HepG2 (cell line): ENCODE data around the gene KCNQ2. TPM values are rescaled to one million over a fixed set of nuclear protein-coding genes. Genes with fewer than 3 reads are reported as not detected.

Experiments
- ATAC-seq: fragments of 200-7000 bp; cut with Tn5 transposase; 3 replicates; pipeline ENCODE4 v1.9.1; 2020; ENCODE audit warnings: mild to moderate bottlenecking, moderate library complexity
- BruUV-seq: library from RNA; stranded (reverse); fragments of 400-500 nt; replicated peaks from 2 replicates; lab custom pipeline; 2021; lab: Mats Ljungman, UMichigan
- CTCF ChIA-PET: fragments of 300-600 bp; formaldehyde crosslinking; extraction: SDS; loops from one replicate; lab custom pipeline; 2021; ENCODE audit warnings: low total read pairs, inconsistent platforms, low intra/inter-chr PET ratio; lab: Yijun Ruan, JAX
- POLR2A ChIA-PET: fragments of 350-600 bp; sonication (Branson Sonifier 250); formaldehyde crosslinking; loops from one replicate; lab custom pipeline; 2020; ENCODE audit warnings: antibody characterized with exemption, inconsistent platforms; lab: Yijun Ruan, JAX
- DNase-seq: peaks from one replicate; pipeline ENCODE4 v3.0.0-alpha.2; 2015; ENCODE audit warnings: low spot score
- FAIRE-seq: peaks from 3 replicates; lab custom pipeline; 2011; peaks lifted over from hg19 to GRCh38; lab: Jason Lieb, UNC
- H2AFZ ChIP-seq: one replicate; pipeline ENCODE4 v1.6.1; 2011; ENCODE audit warnings: low read length, inconsistent platforms
- H3K27ac ChIP-seq: fragments of 300-600 bp; 3 replicates; pipeline ENCODE4 v1.8.0; 2011; ENCODE audit warnings: mixed run types, mild to moderate bottlenecking, mixed read lengths, low read length, inconsistent platforms; ENCODE audit not compliant: insufficient read depth; ENCODE audit errors: extremely low read length
- H3K27me3 ChIP-seq, 2 experiments: fragments of 200-600 bp in 1 of 2; 2 replicates in 1 of 2; 3 replicates in 1 of 2; pipeline versions ENCODE4 v1.6.0 to v1.8.0; 2011; ENCODE audit warnings: low read length in 2 of 2, mild to moderate bottlenecking in 2 of 2, moderate library complexity in 2 of 2, inconsistent platforms in 1 of 2; ENCODE audit not compliant: insufficient read depth in 2 of 2, control insufficient read depth in 1 of 2
- H3K36me3 ChIP-seq, 2 experiments: fragments of 200-600 bp in 1 of 2; replicated peaks in 1 of 2; 2 replicates in 1 of 2; 3 replicates in 1 of 2; pipeline versions ENCODE4 v1.5.1 to v1.8.0; 2011; ENCODE audit warnings: low read length in 2 of 2, inconsistent platforms in 1 of 2; ENCODE audit not compliant: insufficient read depth in 2 of 2, control insufficient read depth in 1 of 2
- H3K4me1 ChIP-seq: 2 replicates; pipeline ENCODE4 v1.5.1; 2012; ENCODE audit warnings: low read length, inconsistent platforms; ENCODE audit not compliant: insufficient read depth
- H3K4me2 ChIP-seq: 2 replicates; pipeline ENCODE4 v1.6.0; 2011; ENCODE audit warnings: low read depth, low read length, inconsistent platforms
- H3K4me3 ChIP-seq, 3 experiments: fragments of 200-600 bp in 1 of 3; sonication (generic), shearing (Covaris generic) in 1 of 3; replicated peaks in 1 of 3; 2 replicates each; pipeline ENCODE4 v1.5.1; 2011 to 2016; ENCODE audit warnings: low read length in 3 of 3, inconsistent platforms in 2 of 3, low read depth in 2 of 3, mild to moderate bottlenecking in 2 of 3, control low read depth in 1 of 3, mixed read lengths in 1 of 3; ENCODE audit not compliant: insufficient read depth in 1 of 3
- H3K79me2 ChIP-seq: one replicate; pipeline ENCODE4 v1.6.1; 2011; ENCODE audit warnings: low read length, inconsistent platforms; ENCODE audit not compliant: insufficient read depth
- H3K9ac ChIP-seq: 2 replicates; pipeline ENCODE4 v1.6.0; 2011; ENCODE audit warnings: mild to moderate bottlenecking, low read depth, low read length, inconsistent platforms; ENCODE audit not compliant: insufficient read depth
- H3K9me3 ChIP-seq: 2 replicates; pipeline ENCODE4 v1.5.1; 2012; ENCODE audit warnings: mild to moderate bottlenecking, low read length
- H4K20me1 ChIP-seq: 2 replicates; pipeline ENCODE4 v1.6.0; 2011; ENCODE audit warnings: inconsistent platforms, mild to moderate bottlenecking, low read length, moderate library complexity; ENCODE audit not compliant: insufficient read depth
- DPF2 ChIP-seq: sonication (generic); formaldehyde crosslinking; IDR thresholded peaks from 2 replicates; pipeline ENCODE4 v1.4.0; 2020; ENCODE audit warnings: mild to moderate bottlenecking, low read depth, missing genetic modification reagents, borderline replicate concordance
- ELF4 ChIP-seq: sonication (generic); formaldehyde crosslinking; IDR thresholded peaks from 2 replicates; pipeline ENCODE4 v1.5.0; 2020; ENCODE audit warnings: missing genetic modification reagents, mild to moderate bottlenecking, moderate library complexity, borderline replicate concordance
- NFRKB ChIP-seq: fragments of 450-650 bp; IDR thresholded peaks from 2 replicates; pipeline ENCODE4 v1.6.1; 2017
- ZNF484 ChIP-seq: sonication (generic); formaldehyde crosslinking; IDR thresholded peaks from 2 replicates; pipeline ENCODE4 v1.5.1; 2020; ENCODE audit warnings: mild to moderate bottlenecking, low read depth, missing genetic modification reagents, borderline replicate concordance
- ZNF891 ChIP-seq: sonication (generic); formaldehyde crosslinking; IDR thresholded peaks from 2 replicates; pipeline ENCODE4 v1.5.0; 2020; ENCODE audit warnings: mild to moderate bottlenecking, missing genetic modification reagents
- WGBS: methylation state at CpG from one replicate; pipeline ENCODE4 v1.1.6; 2017; ENCODE audit warnings: low lambda C conversion rate; 5-methylcytosine and 5-hydroxymethylcytosine counted together
- in situ Hi-C: cut with HindIII; loops from 2 replicates; pipeline ENCODE4 v1.10.0; 2017; ENCODE audit warnings: low pct_unique_long_range_greater_than_20kb; ENCODE audit not compliant: extremely low pct_ligation_motif_present
- intact Hi-C: fragments of 100-400 bp; cut with micrococcal nuclease; formaldehyde crosslinking; loops from one replicate; pipeline ENCODE4 v1.10.0; 2022; ENCODE audit not compliant: unreplicated experiment
- polyA plus RNA-seq, 8 experiments: library from polyadenylated mRNA; depleted of rRNA in 3 of 8; stranded (reverse) in 7 of 8; unstranded in 1 of 8; fragments of >200 nt; fragmentation: Illumina TruSeq in 4 of 8; extraction: Trizol in 4 of 8; gene quantifications; 2 replicates each; pipeline versions ENCODE4 v1.2.1 to v1.2.3, GENCODE V29; 2011 to 2016; ENCODE audit warnings: low read depth in 4 of 8, missing spikeins in 1 of 8, mixed read lengths in 1 of 8; ENCODE audit not compliant: insufficient read depth in 1 of 8
- total RNA-seq, 5 experiments: library from RNA; depleted of rRNA; stranded (reverse); fragments of >200 nt; fragmentation: Illumina TruSeq; extraction: Trizol; gene quantifications; 2 replicates each; pipeline ENCODE4 v1.2.3, GENCODE V29; 2016; ENCODE audit warnings: low read depth in 1 of 5
- TF ChIP-seq, protein P1 (sequence below): sonication (generic); formaldehyde crosslinking; IDR thresholded peaks from 2 replicates; pipeline ENCODE4 v1.4.0; 2020; ENCODE audit warnings: mild to moderate bottlenecking, missing genetic modification reagents
- TF ChIP-seq, protein P2 (sequence below): sonication (generic); formaldehyde crosslinking; IDR thresholded peaks from 2 replicates; pipeline ENCODE4 v1.4.0; 2020; ENCODE audit warnings: mild to moderate bottlenecking, missing genetic modification reagents

Gene KCNQ2
- total and polyA plus RNA-seq, 2 of the 13 experiments (the other 11 are each of a cell fraction or from before 2014, with no cell fraction given), result not detected

DNA sequence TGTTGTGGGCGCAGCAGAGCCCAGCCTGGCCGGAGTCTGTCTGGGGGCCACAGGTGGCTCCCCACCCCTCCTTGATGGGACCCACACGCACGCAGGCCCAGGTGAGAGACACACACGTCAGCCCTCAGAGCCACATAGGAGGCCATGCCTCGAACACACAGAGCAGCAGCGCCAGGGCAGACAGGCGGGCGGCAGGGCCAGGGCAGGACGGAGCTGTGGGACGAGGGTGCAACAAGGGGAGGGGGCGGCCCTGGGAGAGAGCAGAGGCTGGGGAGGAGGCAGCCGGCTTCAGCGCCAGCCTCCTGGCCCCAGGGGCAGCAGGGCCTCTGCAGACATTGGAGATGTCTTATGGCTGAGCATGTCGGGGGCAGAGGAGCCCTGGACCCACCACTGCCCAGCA lies 42.5 kb downstream of the KCNQ2 start:
- POLR2A ChIA-PET, result no interaction called here
- in situ Hi-C loops, result no loop called here

More for the DNA sequence above, 42.5 kb downstream of the KCNQ2 start:
- intact Hi-C loops, result no loop called here
- Histone ChIP-seq H3K27ac (no peak overlapping the region), H2AFZ (no peak overlapping the region), H3K9me3 (no peaks in the 10 kb centered on the region), H3K4me2 (no peak overlapping the region), H3K4me1 (no peaks in the 10 kb centered on the region), H3K27me3 (peaks cover 24 to 64% of the 10 kb centered on the region in 2 experiments), H3K4me3 (no peak overlapping the region), H3K36me3 (no peaks in the 10 kb centered on the region), H3K9ac (no peak overlapping the region), H3K79me2 (no peaks in the 10 kb centered on the region)
- WGBS, result 18% methylated on average over 11 of the region's 15 CpGs
- CTCF ChIA-PET, result no interaction called here
- FAIRE-seq (no peak), ATAC-seq (no peak)
- BruUV-seq, result no TSS peak
- TF ChIP-seq, protein P1, sequence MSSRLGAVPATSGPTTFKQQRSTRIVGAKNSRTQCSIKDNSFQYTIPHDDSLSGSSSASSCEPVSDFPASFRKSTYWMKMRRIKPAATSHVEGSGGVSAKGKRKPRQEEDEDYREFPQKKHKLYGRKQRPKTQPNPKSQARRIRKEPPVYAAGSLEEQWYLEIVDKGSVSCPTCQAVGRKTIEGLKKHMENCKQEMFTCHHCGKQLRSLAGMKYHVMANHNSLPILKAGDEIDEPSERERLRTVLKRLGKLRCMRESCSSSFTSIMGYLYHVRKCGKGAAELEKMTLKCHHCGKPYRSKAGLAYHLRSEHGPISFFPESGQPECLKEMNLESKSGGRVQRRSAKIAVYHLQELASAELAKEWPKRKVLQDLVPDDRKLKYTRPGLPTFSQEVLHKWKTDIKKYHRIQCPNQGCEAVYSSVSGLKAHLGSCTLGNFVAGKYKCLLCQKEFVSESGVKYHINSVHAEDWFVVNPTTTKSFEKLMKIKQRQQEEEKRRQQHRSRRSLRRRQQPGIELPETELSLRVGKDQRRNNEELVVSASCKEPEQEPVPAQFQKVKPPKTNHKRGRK (CRISPR knock-in tag), result no peak
- no peak for TF ChIP-seq DPF2 (CRISPR knock-in tag)
- TF ChIP-seq, protein P2, sequence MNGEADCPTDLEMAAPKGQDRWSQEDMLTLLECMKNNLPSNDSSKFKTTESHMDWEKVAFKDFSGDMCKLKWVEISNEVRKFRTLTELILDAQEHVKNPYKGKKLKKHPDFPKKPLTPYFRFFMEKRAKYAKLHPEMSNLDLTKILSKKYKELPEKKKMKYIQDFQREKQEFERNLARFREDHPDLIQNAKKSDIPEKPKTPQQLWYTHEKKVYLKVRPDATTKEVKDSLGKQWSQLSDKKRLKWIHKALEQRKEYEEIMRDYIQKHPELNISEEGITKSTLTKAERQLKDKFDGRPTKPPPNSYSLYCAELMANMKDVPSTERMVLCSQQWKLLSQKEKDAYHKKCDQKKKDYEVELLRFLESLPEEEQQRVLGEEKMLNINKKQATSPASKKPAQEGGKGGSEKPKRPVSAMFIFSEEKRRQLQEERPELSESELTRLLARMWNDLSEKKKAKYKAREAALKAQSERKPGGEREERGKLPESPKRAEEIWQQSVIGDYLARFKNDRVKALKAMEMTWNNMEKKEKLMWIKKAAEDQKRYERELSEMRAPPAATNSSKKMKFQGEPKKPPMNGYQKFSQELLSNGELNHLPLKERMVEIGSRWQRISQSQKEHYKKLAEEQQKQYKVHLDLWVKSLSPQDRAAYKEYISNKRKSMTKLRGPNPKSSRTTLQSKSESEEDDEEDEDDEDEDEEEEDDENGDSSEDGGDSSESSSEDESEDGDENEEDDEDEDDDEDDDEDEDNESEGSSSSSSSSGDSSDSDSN (CRISPR knock-in tag), result no peak
- no peak for TF ChIP-seq ZNF484
- no peak for TF ChIP-seq ZNF891 (CRISPR knock-in tag)
- TF ChIP-seq NFRKB, result no peak
- TF ChIP-seq ELF4, result no peak
- TF ChIP-seq, all 625 proteins: peak for 0
- DNase-seq, result no peak
- H4K20me1 ChIP-seq, result peaks cover 4% of the 10 kb centered on the region; the same call in 1 of the 2 replicates
